Activated CD8-positive, alpha-beta T cell treated with anti-CD3 and anti-CD28 coated beads, Interleukin-2, amount 10 ng/mL, durations not matched to agents 7 days and 5 days (primary cell): ENCODE data around the gene TMIE. TPM values are rescaled to one million over a fixed set of nuclear protein-coding genes. Genes with fewer than 3 reads are reported as not detected.

Experiments used
- ATAC-seq: fragments of 150-1000 bp; cut with Tn5 transposase; one replicate; pipeline ENCODE4 v1.10.0; 2021; ENCODE audit warnings: moderate library complexity
- CTCF ChIA-PET: fragments of 350-600 bp; sonication (Branson Sonifier 250); formaldehyde crosslinking; loops from one replicate; lab custom pipeline; 2021; ENCODE audit warnings: antibody characterized with exemption; lab: Charles Lee
- POLR2A ChIA-PET: fragments of 350-600 bp; sonication (Branson Sonifier 250); formaldehyde crosslinking; loops from one replicate; lab custom pipeline; 2021; ENCODE audit warnings: antibody characterized with exemption; lab: Charles Lee
- DNase-seq: peaks from one replicate; pipeline ENCODE4 v3.0.0-alpha.2; 2020
- H3K27ac Mint-ChIP-seq: one replicate; pipeline ENCODE4 v1.8.0; 2021; ENCODE audit warnings: mild to moderate bottlenecking, mixed read lengths
- H3K27me3 Mint-ChIP-seq: one replicate; pipeline ENCODE4 v1.8.0; 2021; ENCODE audit warnings: low read depth, mixed read lengths
- H3K36me3 Mint-ChIP-seq: one replicate; pipeline ENCODE4 v1.8.0; 2021; ENCODE audit warnings: low read depth, mixed read lengths
- H3K4me1 Mint-ChIP-seq: one replicate; pipeline ENCODE4 v1.8.0; 2021; ENCODE audit warnings: low read depth, mixed read lengths
- H3K4me3 Mint-ChIP-seq: one replicate; pipeline ENCODE4 v1.8.0; 2021; ENCODE audit warnings: mild to moderate bottlenecking, mixed read lengths
- H3K9me3 Mint-ChIP-seq: one replicate; pipeline ENCODE4 v1.8.0; 2022; ENCODE audit warnings: mixed read lengths; ENCODE audit not compliant: insufficient read depth
- total RNA-seq, 2 experiments: library from RNA; stranded (reverse); gene quantifications; one replicate each; pipeline ENCODE4 v1.2.3, GENCODE V29; 2021

TMIE gene
- total RNA-seq, 2 experiments from 2014 or later, result 0.34 TPM; not detected in 1

DNA sequence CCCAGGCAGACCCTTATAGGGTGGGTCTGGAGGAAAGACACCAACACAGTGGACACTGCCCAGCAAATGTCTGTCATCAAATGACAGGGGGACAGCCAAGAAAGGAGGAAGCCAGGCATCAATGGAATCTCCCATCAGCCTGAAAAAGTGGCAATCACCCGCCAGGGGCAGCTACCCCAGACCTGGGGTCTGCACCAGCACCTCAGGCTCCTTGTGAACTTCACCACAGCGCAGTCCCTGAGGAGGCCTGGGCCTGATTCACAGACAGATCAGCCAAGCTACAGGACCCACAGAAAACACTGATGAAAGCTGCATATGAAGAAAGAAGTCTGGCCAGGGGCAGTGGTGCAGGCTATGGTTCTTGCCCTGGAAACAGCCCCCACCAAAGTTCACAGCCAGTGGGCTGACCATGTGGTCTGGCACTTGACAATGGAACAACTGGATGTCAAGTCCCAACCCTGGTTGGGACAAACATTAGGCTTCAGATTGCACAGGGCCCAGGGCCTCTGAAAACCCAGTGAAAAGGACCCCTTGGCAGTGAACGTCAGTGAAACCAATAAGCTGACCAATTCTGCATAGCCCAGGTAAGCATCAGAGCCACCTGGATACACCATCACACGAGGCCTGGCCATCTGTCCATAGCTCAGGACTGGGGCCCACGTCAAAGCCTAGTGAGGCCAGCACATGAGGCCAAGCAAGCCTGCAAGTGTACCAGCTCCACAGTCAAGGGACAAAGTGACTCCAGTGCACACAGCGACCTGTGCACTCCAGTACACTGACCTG lies 36.8 kb upstream of the TMIE start:
- no peak for ATAC-seq

GRCh38 chr3:46664971-46665762 lies 36.0 kb upstream of the TMIE start:
- Mint-ChIP-seq H3K9me3 (no peaks in the 10 kb centered on the region), H3K27ac (no peak overlapping the region), H3K27me3 (no peaks in the 10 kb centered on the region), H3K4me3 (no peak overlapping the region), H3K36me3 (no peaks in the 10 kb centered on the region), H3K4me1 (no peaks in the 10 kb centered on the region)
- ChIA-PET CTCF (interaction anchor here (1.7 kb wide), 1 partner anchor 177 kb away, joined by 4 read pairs; no protein-coding TSS in a partner anchor), POLR2A (no interaction called here)
- DNase-seq, result no peak
- ATAC-seq, result no peak

More for the DNA sequence above, 36.8 kb upstream of the TMIE start:
- ChIA-PET CTCF (interaction anchor here (1.4 to 1.7 kb wide), 3 partner anchors 35 to 176 kb away, joined by 4 to 5 read pairs (median 5); no protein-coding TSS in a partner anchor), POLR2A (no interaction called here)
- H3K4me3 Mint-ChIP-seq, result no peak overlapping the region
- H3K9me3 Mint-ChIP-seq, result no peaks in the 10 kb centered on the region
- H3K27me3 Mint-ChIP-seq, result no peaks in the 10 kb centered on the region
- no peak for DNase-seq
- H3K36me3 Mint-ChIP-seq, result no peaks in the 10 kb centered on the region
- H3K4me1 Mint-ChIP-seq, result no peaks in the 10 kb centered on the region
- no peak overlapping the region for H3K27ac Mint-ChIP-seq

DNA sequence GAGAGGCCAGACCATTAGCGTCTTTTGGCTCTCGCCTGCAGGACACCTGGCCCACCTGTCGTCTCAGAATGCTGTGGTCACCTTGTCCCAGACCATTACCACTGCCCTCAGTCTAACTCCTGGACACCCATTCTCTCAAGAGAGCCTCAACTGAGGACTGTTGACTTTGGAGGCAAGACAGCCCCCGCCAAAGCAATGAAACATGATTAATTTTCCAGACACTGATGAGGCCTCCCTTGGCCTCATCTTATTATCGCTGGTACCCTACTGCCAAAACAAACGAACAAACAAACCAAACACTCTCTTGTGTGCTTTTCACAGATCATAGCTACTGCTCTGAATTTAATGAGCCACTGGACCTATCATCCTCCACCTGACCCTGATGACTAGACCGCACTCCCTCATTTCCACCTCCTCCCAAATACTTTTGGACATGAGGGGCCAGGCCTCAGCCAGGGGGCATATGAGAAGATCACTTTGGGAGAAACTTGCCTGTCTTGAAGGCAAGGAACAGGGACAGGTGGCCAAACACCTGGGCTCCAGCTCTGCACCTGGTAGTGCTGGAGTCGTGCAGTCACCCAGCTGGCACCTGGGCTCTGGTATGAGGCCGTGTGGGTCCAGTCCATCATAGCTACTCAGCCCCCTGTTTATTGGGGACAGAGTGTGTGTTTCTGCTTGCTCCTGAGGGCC lies 35.3 kb upstream of the TMIE start:
- no peak overlapping the region for H3K27ac Mint-ChIP-seq
- DNase-seq (no peak), ATAC-seq (no peak)
- CTCF ChIA-PET, result no interaction called here
- POLR2A ChIA-PET, result no interaction called here
- no peak overlapping the region for H3K4me3 Mint-ChIP-seq
- no peaks in the 10 kb centered on the region for H3K4me1 Mint-ChIP-seq
- no peaks in the 10 kb centered on the region for H3K36me3 Mint-ChIP-seq
- H3K9me3 Mint-ChIP-seq, result no peaks in the 10 kb centered on the region
- H3K27me3 Mint-ChIP-seq, result no peaks in the 10 kb centered on the region

GRCh38 chr3:46666453-46666845 lies 34.7 kb upstream of the TMIE start:
- ChIA-PET CTCF (no interaction called here), POLR2A (no interaction called here)
- no peak overlapping the region for H3K27ac Mint-ChIP-seq
- no peak for DNase-seq
- ATAC-seq, result no peak
- no peaks in the 10 kb centered on the region for H3K27me3 Mint-ChIP-seq
- H3K9me3 Mint-ChIP-seq, result no peaks in the 10 kb centered on the region
- H3K4me3 Mint-ChIP-seq, result no peak overlapping the region
- no peaks in the 10 kb centered on the region for H3K4me1 Mint-ChIP-seq
- no peaks in the 10 kb centered on the region for H3K36me3 Mint-ChIP-seq

DNA sequence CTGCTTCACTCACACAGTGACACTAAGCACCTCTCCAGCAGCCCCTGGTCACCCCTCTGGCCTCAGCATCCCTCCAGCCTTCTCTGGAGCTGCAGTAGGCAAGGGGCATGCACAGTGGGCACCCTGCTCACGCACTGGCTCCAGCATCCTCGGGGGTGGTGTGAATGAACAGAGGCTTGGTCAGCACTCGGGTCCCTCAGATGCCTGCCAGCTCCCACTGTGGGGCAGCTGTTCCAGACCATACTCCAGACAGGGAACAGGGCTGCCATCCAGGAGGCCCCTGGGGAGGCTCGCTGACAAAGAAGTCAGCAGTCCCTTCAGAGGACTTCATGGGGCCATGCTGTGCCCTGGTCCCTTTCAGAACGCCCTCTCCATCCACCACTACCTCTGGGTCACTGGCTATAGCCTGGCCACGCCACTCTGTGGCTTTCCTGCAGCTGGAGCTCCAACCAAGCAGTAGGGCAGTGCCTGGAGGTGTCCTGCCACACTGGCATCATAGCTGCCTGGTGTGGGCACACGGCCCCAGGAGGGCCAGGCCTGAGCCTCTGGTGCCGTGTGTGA lies 34.1 kb upstream of the TMIE start:
- H3K27ac Mint-ChIP-seq, result no peak overlapping the region
- no peak overlapping the region for H3K4me3 Mint-ChIP-seq
- no peaks in the 10 kb centered on the region for H3K27me3 Mint-ChIP-seq
- no peaks in the 10 kb centered on the region for H3K9me3 Mint-ChIP-seq
- ChIA-PET POLR2A (no interaction called here), CTCF (no interaction called here)
- H3K36me3 Mint-ChIP-seq, result no peaks in the 10 kb centered on the region
- no peak for ATAC-seq
- no peak for DNase-seq
- H3K4me1 Mint-ChIP-seq, result no peaks in the 10 kb centered on the region

GRCh38 chr3:46667657-46668056 lies 33.5 kb upstream of the TMIE start:
- H3K4me1 Mint-ChIP-seq, result no peaks in the 10 kb centered on the region
- H3K9me3 Mint-ChIP-seq, result no peaks in the 10 kb centered on the region
- ATAC-seq, result no peak
- H3K27me3 Mint-ChIP-seq, result no peaks in the 10 kb centered on the region
- DNase-seq, result no peak
- H3K4me3 Mint-ChIP-seq, result no peak overlapping the region
- ChIA-PET CTCF (no interaction called here), POLR2A (no interaction called here)
- no peaks in the 10 kb centered on the region for H3K36me3 Mint-ChIP-seq
- H3K27ac Mint-ChIP-seq, result no peak overlapping the region

DNA sequence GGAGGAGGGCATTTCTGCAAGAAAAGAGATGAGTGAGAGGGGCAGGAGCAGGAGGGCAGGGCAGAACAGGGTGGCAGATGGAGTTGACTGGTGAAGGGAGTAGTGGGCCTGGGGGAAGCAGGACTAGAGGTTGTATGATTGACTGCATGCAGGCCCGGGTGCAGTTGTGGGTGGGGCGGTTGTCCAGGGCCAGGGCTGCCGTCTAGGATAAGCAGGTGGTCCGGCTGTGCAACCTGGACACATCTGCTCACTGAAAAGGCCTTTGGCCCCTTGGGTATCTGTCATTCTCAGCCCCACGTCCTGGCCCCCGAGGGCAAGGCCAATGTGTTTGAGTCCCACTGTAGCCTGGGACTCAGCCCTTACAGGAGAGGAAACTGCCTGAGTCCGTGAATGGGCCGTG lies 33.1 kb upstream of the TMIE start:
- POLR2A ChIA-PET, result no interaction called here
- DNase-seq (no peak), ATAC-seq (no peak)
- CTCF ChIA-PET, result interaction anchor here (1.2 kb wide), 1 partner anchor 39 kb away, joined by 3 read pairs; no protein-coding TSS in a partner anchor
- no peaks in the 10 kb centered on the region for H3K9me3 Mint-ChIP-seq
- H3K4me3 Mint-ChIP-seq, result no peak overlapping the region
- no peak overlapping the region for H3K27ac Mint-ChIP-seq
- no peaks in the 10 kb centered on the region for H3K4me1 Mint-ChIP-seq
- no peaks in the 10 kb centered on the region for H3K36me3 Mint-ChIP-seq
- no peaks in the 10 kb centered on the region for H3K27me3 Mint-ChIP-seq

DNA sequence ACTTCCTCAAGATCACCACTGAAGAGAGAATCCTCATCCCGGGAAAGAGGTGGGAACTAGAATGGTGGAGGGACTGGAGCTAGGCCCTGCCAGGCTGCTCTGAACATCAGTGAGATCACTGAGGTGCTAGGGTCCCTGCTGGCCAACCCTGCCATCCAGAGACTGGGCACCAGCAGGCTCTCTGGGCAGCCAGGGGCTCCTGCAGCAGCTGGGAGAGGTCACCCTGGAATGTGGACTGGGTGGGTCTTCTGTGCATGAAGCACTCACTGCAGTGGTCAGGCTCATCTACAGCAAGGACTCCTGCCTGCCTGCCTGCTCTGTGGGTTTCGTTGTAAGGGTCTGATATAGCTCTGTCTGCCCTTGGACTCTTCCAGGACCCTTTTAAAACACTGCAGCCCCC lies 32.6 kb upstream of the TMIE start:
- DNase-seq, result no peak
- H3K4me1 Mint-ChIP-seq, result no peaks in the 10 kb centered on the region
- ChIA-PET CTCF (interaction anchor here (1.2 kb wide), 1 partner anchor 39 kb away, joined by 3 read pairs; no protein-coding TSS in a partner anchor), POLR2A (no interaction called here)
- no peak overlapping the region for H3K27ac Mint-ChIP-seq
- no peak for ATAC-seq
- H3K4me3 Mint-ChIP-seq, result no peak overlapping the region
- no peaks in the 10 kb centered on the region for H3K27me3 Mint-ChIP-seq
- no peaks in the 10 kb centered on the region for H3K36me3 Mint-ChIP-seq
- no peaks in the 10 kb centered on the region for H3K9me3 Mint-ChIP-seq

DNA sequence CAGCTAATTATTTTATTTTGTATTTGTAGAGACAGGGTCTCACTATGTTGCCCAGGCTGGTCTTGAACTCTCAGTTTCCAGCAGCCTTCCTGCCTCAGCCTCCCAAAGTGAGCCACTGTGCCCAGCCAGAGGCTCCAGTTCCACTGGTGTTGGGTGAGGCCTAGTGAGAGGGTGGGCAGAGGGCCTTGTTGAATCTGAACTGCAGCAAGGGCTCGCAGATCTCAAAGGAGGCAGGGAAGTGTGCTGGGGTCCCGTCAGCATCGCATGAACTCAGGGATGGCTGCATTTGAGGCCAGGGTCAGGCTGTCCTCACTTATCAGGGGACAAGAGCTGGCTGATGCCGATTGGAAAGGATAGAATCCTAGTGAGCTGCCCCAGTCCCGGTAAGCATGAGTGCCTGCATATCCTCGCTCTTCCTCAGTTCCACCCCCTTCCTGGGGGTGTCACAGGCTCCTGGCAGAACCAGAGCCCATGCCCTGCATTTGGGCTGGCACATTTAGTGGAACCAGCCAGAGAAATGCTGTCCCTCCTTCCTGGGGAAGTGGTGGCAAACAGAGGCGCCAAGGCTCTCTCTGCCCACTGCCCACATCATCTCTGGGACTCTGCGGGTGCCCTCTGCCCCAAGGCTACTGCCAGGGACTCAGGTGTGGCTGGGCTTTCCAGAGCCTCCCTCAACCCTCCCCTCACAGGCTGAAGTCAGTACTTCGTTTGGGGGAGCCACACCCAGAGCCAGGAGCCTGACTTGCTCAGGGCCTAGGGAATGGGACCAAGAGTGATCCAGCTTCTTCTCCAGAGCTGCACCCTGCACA lies 31.8 kb upstream of the TMIE start:
- POLR2A ChIA-PET, result no interaction called here
- no peak overlapping the region for H3K4me3 Mint-ChIP-seq
- no peaks in the 10 kb centered on the region for H3K27me3 Mint-ChIP-seq
- no peaks in the 10 kb centered on the region for H3K4me1 Mint-ChIP-seq
- no peaks in the 10 kb centered on the region for H3K9me3 Mint-ChIP-seq
- CTCF ChIA-PET, result interaction anchor here (1.2 kb wide), 1 partner anchor 40 kb away, joined by 3 read pairs; no protein-coding TSS in a partner anchor
- ATAC-seq, result no peak
- H3K27ac Mint-ChIP-seq, result no peak overlapping the region
- H3K36me3 Mint-ChIP-seq, result no peaks in the 10 kb centered on the region
- no peak for DNase-seq

GRCh38 chr3:46670000-46670890 lies 30.9 kb upstream of the TMIE start:
- ChIA-PET POLR2A (no interaction called here), CTCF (no interaction called here)
- Mint-ChIP-seq H3K9me3 (no peaks in the 10 kb centered on the region), H3K4me1 (no peaks in the 10 kb centered on the region), H3K27me3 (no peaks in the 10 kb centered on the region), H3K27ac (no peak overlapping the region), H3K4me3 (no peak overlapping the region), H3K36me3 (no peaks in the 10 kb centered on the region)
- DNase-seq (no peak), ATAC-seq (no peak)
